Measurements from ENCODE around the gene AGBL4. TPM values are rescaled to one million over a fixed set of nuclear protein-coding genes. Genes with fewer than 3 reads are reported as not detected.

Gene AGBL4
- total and polyA plus RNA-seq, 9 of the 15 experiments (the other 6 are each of a cell fraction or from before 2014, with no cell fraction given) = 0.11 TPM; not detected in 7

GRCh38 chr1:49252917-49253316 is 770.8 kb downstream of the AGBL4 start:
- intact Hi-C loops (cut with micrococcal nuclease) = no loop called here
- no peak overlapping the region for H3K4me3 ChIP-seq
- H3K9me1 ChIP-seq (ENCODE audit: control insufficient read depth, insufficient read depth, low read length) = no peaks in the 10 kb centered on the region
- BruUV-seq (replicated peaks) = no TSS peak
- POLR2A ChIA-PET = no interaction called here
- H3K36me3 ChIP-seq (ENCODE audit: control insufficient read depth, insufficient read depth, low read length) = no peaks in the 10 kb centered on the region
- FAIRE-seq = no peak
- no peak for TF ChIP-seq HIVEP1 (CRISPR knock-in tag; IDR thresholded peaks at IDR 0.05)
- no peak overlapping the region for H3K27ac ChIP-seq (ENCODE audit: extremely low read depth, low read depth, low read length)
- no peaks in the 10 kb centered on the region for H4K20me1 ChIP-seq (replicated peaks; ENCODE audit: control insufficient read depth, insufficient read depth, low read length)
- no peak for ATAC-seq
- H3K79me2 ChIP-seq (ENCODE audit: control insufficient read depth, insufficient read depth, low read length) = no peaks in the 10 kb centered on the region
- in situ Hi-C loops (cut with MboI) = no loop called here
- H3K9me3 ChIP-seq (replicated peaks; ENCODE audit: control insufficient read depth, insufficient read depth, low read depth, low read length) = no peaks in the 10 kb centered on the region
- H3K27me3 ChIP-seq (ENCODE audit: control insufficient read depth in 2 of 2, insufficient read depth in 2 of 2, low read length in 2 of 2) = no peaks in the 10 kb centered on the region
- H3K4me1 ChIP-seq (replicated peaks in 1 of 2; ENCODE audit: control insufficient read depth in 2 of 2, insufficient read depth in 2 of 2, low read length in 2 of 2) = no peaks in the 10 kb centered on the region
- no peak for DNase-seq (ENCODE audit: extremely low read depth in 1 of 4, low spot score in 3 of 4)
- no peak overlapping the region for H3K9ac ChIP-seq (ENCODE audit: insufficient read depth in 1 of 2, low read depth in 2 of 2, low read length in 2 of 2)
- H3K4me2 ChIP-seq (ENCODE audit: insufficient read depth, low read length) = no peak overlapping the region
- CTCF ChIA-PET (ENCODE audit: low intra/inter-chr PET ratio) = no interaction called here
- H2AFZ ChIP-seq (ENCODE audit: low read depth, low read length) = no peak overlapping the region

GRCh38 chr1:49251019-49251784 is 772.6 kb downstream of the AGBL4 start:
- in situ Hi-C loops (cut with MboI) (no loop called here), intact Hi-C loops (cut with micrococcal nuclease) (no loop called here)
- Histone ChIP-seq H3K79me2 (ENCODE audit: control insufficient read depth, insufficient read depth, low read length) (no peaks in the 10 kb centered on the region), H3K4me3 (no peak overlapping the region), H3K9me1 (ENCODE audit: control insufficient read depth, insufficient read depth, low read length) (no peaks in the 10 kb centered on the region), H3K4me2 (ENCODE audit: insufficient read depth, low read length) (no peak overlapping the region), H3K27ac (ENCODE audit: extremely low read depth, low read depth, low read length) (no peak overlapping the region), H3K9me3 (replicated peaks; ENCODE audit: control insufficient read depth, insufficient read depth, low read depth, low read length) (no peaks in the 10 kb centered on the region), H3K36me3 (ENCODE audit: control insufficient read depth, insufficient read depth, low read length) (no peaks in the 10 kb centered on the region), H2AFZ (ENCODE audit: low read depth, low read length) (no peak overlapping the region), H3K9ac (ENCODE audit: insufficient read depth in 1 of 2, low read depth in 2 of 2, low read length in 2 of 2) (no peak overlapping the region), H4K20me1 (replicated peaks; ENCODE audit: control insufficient read depth, insufficient read depth, low read length) (no peaks in the 10 kb centered on the region), H3K4me1 (replicated peaks in 1 of 2; ENCODE audit: control insufficient read depth in 2 of 2, insufficient read depth in 2 of 2, low read length in 2 of 2) (no peaks in the 10 kb centered on the region), H3K27me3 (ENCODE audit: control insufficient read depth in 2 of 2, insufficient read depth in 2 of 2, low read length in 2 of 2) (no peaks in the 10 kb centered on the region)
- ChIA-PET POLR2A (no interaction called here), CTCF (ENCODE audit: low intra/inter-chr PET ratio) (no interaction called here)
- no peak for FAIRE-seq
- no TSS peak for BruUV-seq (replicated peaks)
- 0% methylated on average over 2 of the region's 2 CpGs for WGBS (ENCODE audit: insufficient coverage, low coverage, missing lambda C conversion rate)
- ATAC-seq = no peak
- no peak for DNase-seq (ENCODE audit: extremely low read depth in 1 of 4, low spot score in 3 of 4)
- TF ChIP-seq ZNF785 (CRISPR knock-in tag; IDR thresholded peaks at IDR 0.05) (no peak), ZNF639 (CRISPR knock-in tag; conservative IDR thresholded peaks at IDR 0.05 in 1 of 2, IDR thresholded peaks at IDR 0.05 in 1 of 2) (no peak), THRAP3 (IDR thresholded peaks at IDR 0.05; ENCODE audit: borderline replicate concordance) (no peak), HDGF (IDR thresholded peaks at IDR 0.05) (no peak), ZNF12 (CRISPR knock-in tag; IDR thresholded peaks at IDR 0.05) (no peak), NCOA4 (IDR thresholded peaks at IDR 0.05; ENCODE audit: partially characterized antibody) (no peak), RAD21 (CRISPR knock-in tag; conservative IDR thresholded peaks at IDR 0.05 in 1 of 2, IDR thresholded peaks at IDR 0.05 in 1 of 2) (no peak), MLLT1 (IDR thresholded peaks at IDR 0.05) (no peak), ATF2 (CRISPR knock-in tag; IDR thresholded peaks at IDR 0.05) (no peak)
